ENCODE data around the gene OPCML. TPM values are rescaled to one million over a fixed set of nuclear protein-coding genes. Genes with fewer than 3 reads are reported as not detected.

The OPCML gene
- total and polyA plus RNA-seq, 4 donors, result 16.6 to 70.3 (median 58.1) TPM

- Histone ChIP-seq H3K9me3 (ENCODE audit: control insufficient read depth, insufficient read depth, low read length) (no peaks in the 10 kb centered on the region), H3K4me3 (ENCODE audit: low read depth, low read length) (no peak overlapping the region), H3K4me1 (ENCODE audit: control insufficient read depth, insufficient read depth, low read length) (peaks cover 15% of the 10 kb centered on the region), H3K27me3 (ENCODE audit: control insufficient read depth, insufficient read depth, low read length) (no peaks in the 10 kb centered on the region), H3K27ac (ENCODE audit: low read depth, low read length) (no peak overlapping the region), H3K36me3 (ENCODE audit: control insufficient read depth, insufficient read depth, low read length) (no peaks in the 10 kb centered on the region)
- peak in 1 of 6 donors; percentile 57 for DNase-seq (ENCODE audit: low read depth in 4 of 6, low spot score in 6 of 6)
- 75% methylated on average over 4 of the region's 7 CpGs for WGBS (ENCODE audit: insufficient coverage)
Measured at GRCh38 chr11:133337951-133338418, 194.3 kb downstream of the OPCML start.

- Histone ChIP-seq H3K27ac (ENCODE audit: low read depth, low read length) (no peak overlapping the region), H3K36me3 (ENCODE audit: control insufficient read depth, insufficient read depth, low read length) (no peaks in the 10 kb centered on the region), H3K4me3 (ENCODE audit: low read depth, low read length) (no peak overlapping the region), H3K27me3 (ENCODE audit: control insufficient read depth, insufficient read depth, low read length) (no peaks in the 10 kb centered on the region), H3K9me3 (ENCODE audit: control insufficient read depth, insufficient read depth, low read length) (peaks cover 2% of the 10 kb centered on the region), H3K4me1 (ENCODE audit: control insufficient read depth, insufficient read depth, low read length) (peaks cover 15% of the 10 kb centered on the region)
- DNase-seq (ENCODE audit: low read depth in 4 of 6, low spot score in 6 of 6), result no peak
- WGBS (ENCODE audit: insufficient coverage), result 60% methylated on average over 1 of the region's 4 CpGs
Measured at GRCh38 chr11:133337193-133337592, 195.1 kb downstream of the OPCML start.

- H3K27ac ChIP-seq (ENCODE audit: low read depth, low read length), result no peak overlapping the region
- no peak overlapping the region for H3K4me3 ChIP-seq (ENCODE audit: low read depth, low read length)
- no peak for DNase-seq (ENCODE audit: low read depth in 4 of 6, low spot score in 6 of 6)
- peaks cover 2% of the 10 kb centered on the region for H3K9me3 ChIP-seq (ENCODE audit: control insufficient read depth, insufficient read depth, low read length)
- no peaks in the 10 kb centered on the region for H3K4me1 ChIP-seq (ENCODE audit: control insufficient read depth, insufficient read depth, low read length)
- no peaks in the 10 kb centered on the region for H3K27me3 ChIP-seq (ENCODE audit: control insufficient read depth, insufficient read depth, low read length)
- WGBS (ENCODE audit: insufficient coverage), result 93% methylated on average over 3 of the region's 3 CpGs
- H3K36me3 ChIP-seq (ENCODE audit: control insufficient read depth, insufficient read depth, low read length), result peaks cover 10% of the 10 kb centered on the region
Measured at GRCh38 chr11:133331031-133331430, 201.3 kb downstream of the OPCML start.

GRCh38 chr11:133326849-133327248, 205.5 kb downstream of the OPCML start:
- 96% methylated on average over 7 of the region's 7 CpGs for WGBS (ENCODE audit: insufficient coverage)
- H3K4me1 ChIP-seq (ENCODE audit: control insufficient read depth, insufficient read depth, low read length), result peaks cover 4% of the 10 kb centered on the region
- peaks cover 10% of the 10 kb centered on the region for H3K36me3 ChIP-seq (ENCODE audit: control insufficient read depth, insufficient read depth, low read length)
- no peaks in the 10 kb centered on the region for H3K9me3 ChIP-seq (ENCODE audit: control insufficient read depth, insufficient read depth, low read length)
- no peaks in the 10 kb centered on the region for H3K27me3 ChIP-seq (ENCODE audit: control insufficient read depth, insufficient read depth, low read length)
- H3K4me3 ChIP-seq (ENCODE audit: low read depth, low read length), result no peak overlapping the region
- no peak overlapping the region for H3K27ac ChIP-seq (ENCODE audit: low read depth, low read length)
- no peak for DNase-seq (ENCODE audit: low read depth in 4 of 6, low spot score in 6 of 6)

GRCh38 chr11:133326332-133326731, 206.0 kb downstream of the OPCML start:
- H3K4me1 ChIP-seq (ENCODE audit: control insufficient read depth, insufficient read depth, low read length), result peaks cover 4% of the 10 kb centered on the region
- H3K4me3 ChIP-seq (ENCODE audit: low read depth, low read length), result no peak overlapping the region
- peaks cover 10% of the 10 kb centered on the region for H3K36me3 ChIP-seq (ENCODE audit: control insufficient read depth, insufficient read depth, low read length)
- no peaks in the 10 kb centered on the region for H3K9me3 ChIP-seq (ENCODE audit: control insufficient read depth, insufficient read depth, low read length)
- 96% methylated on average over 2 of the region's 2 CpGs for WGBS (ENCODE audit: insufficient coverage)
- no peak overlapping the region for H3K27ac ChIP-seq (ENCODE audit: low read depth, low read length)
- no peaks in the 10 kb centered on the region for H3K27me3 ChIP-seq (ENCODE audit: control insufficient read depth, insufficient read depth, low read length)
- DNase-seq (ENCODE audit: low read depth in 4 of 6, low spot score in 6 of 6), result no peak

GRCh38 chr11:133325711-133326110, 206.6 kb downstream of the OPCML start:
- Histone ChIP-seq H3K9me3 (ENCODE audit: control insufficient read depth, insufficient read depth, low read length) (no peaks in the 10 kb centered on the region), H3K4me1 (ENCODE audit: control insufficient read depth, insufficient read depth, low read length) (peaks cover 4% of the 10 kb centered on the region), H3K27ac (ENCODE audit: low read depth, low read length) (no peak overlapping the region), H3K36me3 (ENCODE audit: control insufficient read depth, insufficient read depth, low read length) (peaks cover 10% of the 10 kb centered on the region), H3K4me3 (ENCODE audit: low read depth, low read length) (no peak overlapping the region), H3K27me3 (ENCODE audit: control insufficient read depth, insufficient read depth, low read length) (no peaks in the 10 kb centered on the region)
- 79% methylated on average over 3 of the region's 3 CpGs for WGBS (ENCODE audit: insufficient coverage)
- DNase-seq (ENCODE audit: low read depth in 4 of 6, low spot score in 6 of 6), result no peak

GRCh38 chr11:133323354-133323753, 208.9 kb downstream of the OPCML start:
- H3K9me3 ChIP-seq (ENCODE audit: control insufficient read depth, insufficient read depth, low read length), result no peaks in the 10 kb centered on the region
- no peak overlapping the region for H3K27ac ChIP-seq (ENCODE audit: low read depth, low read length)
- no peak for DNase-seq (ENCODE audit: low read depth in 4 of 6, low spot score in 6 of 6)
- peaks cover 10% of the 10 kb centered on the region for H3K36me3 ChIP-seq (ENCODE audit: control insufficient read depth, insufficient read depth, low read length)
- H3K4me1 ChIP-seq (ENCODE audit: control insufficient read depth, insufficient read depth, low read length), result peaks cover 4% of the 10 kb centered on the region
- H3K27me3 ChIP-seq (ENCODE audit: control insufficient read depth, insufficient read depth, low read length), result no peaks in the 10 kb centered on the region
- 83% methylated on average over 3 of the region's 3 CpGs for WGBS (ENCODE audit: insufficient coverage)
- H3K4me3 ChIP-seq (ENCODE audit: low read depth, low read length), result no peak overlapping the region

- H3K4me3 ChIP-seq (ENCODE audit: low read depth, low read length), result no peak overlapping the region
- no peaks in the 10 kb centered on the region for H3K4me1 ChIP-seq (ENCODE audit: control insufficient read depth, insufficient read depth, low read length)
- H3K27me3 ChIP-seq (ENCODE audit: control insufficient read depth, insufficient read depth, low read length), result no peaks in the 10 kb centered on the region
- 55% methylated on average over 5 of the region's 5 CpGs for WGBS (ENCODE audit: insufficient coverage)
- no peak for DNase-seq (ENCODE audit: low read depth in 4 of 6, low spot score in 6 of 6)
- H3K36me3 ChIP-seq (ENCODE audit: control insufficient read depth, insufficient read depth, low read length), result no peaks in the 10 kb centered on the region
- no peak overlapping the region for H3K27ac ChIP-seq (ENCODE audit: low read depth, low read length)
- no peaks in the 10 kb centered on the region for H3K9me3 ChIP-seq (ENCODE audit: control insufficient read depth, insufficient read depth, low read length)
Measured at GRCh38 chr11:133318221-133318620, 214.1 kb downstream of the OPCML start.

GRCh38 chr11:133311230-133311629, 221.1 kb downstream of the OPCML start:
- Histone ChIP-seq H3K36me3 (ENCODE audit: control insufficient read depth, insufficient read depth, low read length) (no peaks in the 10 kb centered on the region), H3K4me3 (ENCODE audit: low read depth, low read length) (no peak overlapping the region), H3K27me3 (ENCODE audit: control insufficient read depth, insufficient read depth, low read length) (no peaks in the 10 kb centered on the region), H3K4me1 (ENCODE audit: control insufficient read depth, insufficient read depth, low read length) (no peaks in the 10 kb centered on the region), H3K9me3 (ENCODE audit: control insufficient read depth, insufficient read depth, low read length) (no peaks in the 10 kb centered on the region), H3K27ac (ENCODE audit: low read depth, low read length) (no peak overlapping the region)
- DNase-seq (ENCODE audit: low read depth in 4 of 6, low spot score in 6 of 6), result peak in 1 of 6 donors; percentile 11
- 92% methylated on average over 1 of the region's 1 CpG for WGBS (ENCODE audit: insufficient coverage)

- H3K27ac ChIP-seq (ENCODE audit: low read depth, low read length), result no peak overlapping the region
- no CpG with 5 or more reads among the region's 2 CpGs for WGBS (ENCODE audit: insufficient coverage)
- no peaks in the 10 kb centered on the region for H3K9me3 ChIP-seq (ENCODE audit: control insufficient read depth, insufficient read depth, low read length)
- H3K4me1 ChIP-seq (ENCODE audit: control insufficient read depth, insufficient read depth, low read length), result no peaks in the 10 kb centered on the region
- no peak overlapping the region for H3K4me3 ChIP-seq (ENCODE audit: low read depth, low read length)
- no peak for DNase-seq (ENCODE audit: low read depth in 4 of 6, low spot score in 6 of 6)
- no peaks in the 10 kb centered on the region for H3K36me3 ChIP-seq (ENCODE audit: control insufficient read depth, insufficient read depth, low read length)
- no peaks in the 10 kb centered on the region for H3K27me3 ChIP-seq (ENCODE audit: control insufficient read depth, insufficient read depth, low read length)
Measured at GRCh38 chr11:133306019-133306418, 226.3 kb downstream of the OPCML start.

All from spinal cord (tissue), 10 donors.